GM19351 (cell line): ENCODE data around the gene GRID1.

Source experiments
- ATAC-seq: cut with Tn5 transposase; IDR thresholded peaks from one replicate; pipeline ENCODE4 v1.9.1; 2021; ENCODE audit warnings: mild to moderate bottlenecking, moderate library complexity; ENCODE audit not compliant: unreplicated experiment

GRID1 gene

GRCh38 chr10:86295791-86296190, 70.8 kb downstream of the GRID1 start:
- no peak for ATAC-seq

GRCh38 chr10:86295351-86295750, 71.2 kb downstream of the GRID1 start:
- ATAC-seq: no peak

DNA sequence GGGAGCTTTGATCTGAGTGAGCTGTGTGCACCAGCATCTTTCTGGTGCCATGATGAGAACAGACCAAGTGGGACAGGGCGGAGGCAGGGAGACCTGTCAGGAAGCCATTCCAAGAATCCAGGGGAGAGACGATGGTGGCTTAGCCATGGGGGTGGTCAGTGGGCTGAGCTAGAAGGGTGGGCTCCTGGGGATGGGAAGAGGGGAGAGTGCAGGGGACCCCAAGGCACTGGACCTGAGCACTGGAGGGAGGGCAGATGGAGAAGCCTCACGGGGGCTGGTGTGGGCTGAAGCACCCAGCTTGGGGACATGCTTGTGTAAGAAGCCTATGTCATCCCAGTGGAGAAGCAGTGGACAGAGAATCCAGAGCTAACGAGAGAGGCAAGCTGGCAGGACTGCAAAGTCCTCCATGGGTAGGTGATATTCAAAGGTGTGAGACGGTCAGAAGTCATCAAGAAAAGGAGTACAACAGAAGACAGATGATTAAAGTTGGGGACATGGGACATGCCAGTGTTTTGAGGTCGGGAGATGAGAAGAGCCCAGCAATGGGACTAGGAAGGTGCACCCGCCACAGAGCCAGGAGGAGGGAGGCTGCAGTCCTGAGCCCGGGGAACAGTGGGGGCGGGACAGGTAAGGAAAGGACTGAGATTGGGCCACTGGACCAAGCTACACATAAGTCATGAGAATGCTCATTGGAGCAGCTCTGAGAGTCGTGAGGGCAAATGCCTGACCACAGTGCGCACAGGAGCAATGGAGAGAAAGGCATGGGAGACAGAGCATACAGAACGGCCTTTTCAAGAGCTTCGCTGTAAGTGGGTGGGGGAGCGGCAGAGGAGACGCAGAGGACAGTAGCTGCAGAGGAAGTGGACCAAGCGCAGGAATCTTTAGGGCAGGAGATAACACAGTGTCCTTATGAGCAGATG, 72.0 kb downstream of the GRID1 start:
- ATAC-seq: no peak

DNA sequence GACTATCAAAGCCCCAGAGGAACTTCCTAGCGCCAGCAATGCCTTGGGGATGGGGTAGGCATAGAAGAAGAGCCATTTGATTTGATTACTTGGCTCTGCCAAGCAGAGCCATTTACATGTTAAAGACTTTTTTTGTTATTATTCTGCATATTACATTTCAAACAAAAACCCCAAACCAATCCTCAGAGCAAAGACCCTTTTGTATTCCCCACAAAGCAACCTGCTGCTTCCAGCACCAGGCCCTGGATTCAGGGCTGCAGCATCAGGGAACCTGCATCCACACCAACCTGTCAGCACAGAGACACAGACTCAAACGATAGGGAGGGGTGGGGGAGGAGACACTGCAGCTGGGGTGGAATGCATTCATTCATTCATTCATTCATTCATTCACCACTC, 73.2 kb downstream of the GRID1 start:
- no peak for ATAC-seq

- no peak for ATAC-seq
These were observed 73.9 kb downstream of the GRID1 start for GRCh38 chr10:86292462-86293395.

DNA sequence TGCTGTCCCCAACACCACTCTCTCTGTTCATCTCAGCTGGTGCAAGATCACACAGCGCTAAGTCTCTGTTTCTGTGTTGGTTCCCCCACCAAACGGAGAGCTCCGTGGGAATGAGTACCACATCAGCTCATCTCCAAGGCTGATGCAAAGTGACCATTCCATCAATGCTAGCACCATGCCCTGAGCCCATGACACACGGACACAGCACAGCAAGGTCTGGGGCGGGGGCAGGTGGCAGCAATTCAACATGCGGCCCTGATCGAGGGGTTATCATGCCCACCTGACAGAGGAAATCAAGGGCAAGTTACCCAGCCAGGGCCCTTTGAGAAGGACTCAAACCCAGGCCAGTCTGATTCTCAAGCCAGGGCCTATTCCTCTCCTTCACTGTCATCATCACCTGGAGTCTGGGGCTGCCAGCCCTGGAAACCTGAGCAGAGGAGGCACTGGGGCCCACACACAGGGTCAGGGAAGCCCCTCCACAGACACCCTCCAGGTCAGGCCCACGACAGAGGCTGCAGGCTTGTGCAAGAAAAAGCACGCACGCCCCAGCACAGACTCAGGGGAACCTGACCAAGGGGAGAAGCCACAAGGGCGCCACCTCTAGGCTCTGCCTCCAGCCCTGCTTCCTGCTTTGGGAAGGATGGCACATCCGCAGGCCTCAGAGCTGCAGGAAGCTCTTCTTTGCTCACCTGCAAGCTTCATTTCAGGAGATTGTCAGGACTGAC, 74.8 kb downstream of the GRID1 start:
- no peak for ATAC-seq

GRCh38 chr10:86290933-86291615, 75.5 kb downstream of the GRID1 start:
- ATAC-seq: no peak

DNA sequence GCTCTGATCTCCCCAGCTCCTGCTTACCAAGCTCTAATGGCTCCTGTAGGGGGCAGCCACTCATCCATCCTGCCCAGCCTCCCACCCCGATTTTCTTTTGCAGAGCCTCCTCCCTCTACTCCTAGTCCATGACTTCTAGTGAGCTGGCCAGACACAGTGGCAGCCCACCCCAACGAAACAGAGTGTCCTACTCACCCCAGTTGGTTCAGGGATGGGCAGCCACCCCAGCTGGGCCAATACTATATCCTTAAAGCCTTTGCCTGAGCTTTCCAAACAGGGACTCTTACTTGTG, 77.1 kb downstream of the GRID1 start:
- ATAC-seq: no peak

DNA sequence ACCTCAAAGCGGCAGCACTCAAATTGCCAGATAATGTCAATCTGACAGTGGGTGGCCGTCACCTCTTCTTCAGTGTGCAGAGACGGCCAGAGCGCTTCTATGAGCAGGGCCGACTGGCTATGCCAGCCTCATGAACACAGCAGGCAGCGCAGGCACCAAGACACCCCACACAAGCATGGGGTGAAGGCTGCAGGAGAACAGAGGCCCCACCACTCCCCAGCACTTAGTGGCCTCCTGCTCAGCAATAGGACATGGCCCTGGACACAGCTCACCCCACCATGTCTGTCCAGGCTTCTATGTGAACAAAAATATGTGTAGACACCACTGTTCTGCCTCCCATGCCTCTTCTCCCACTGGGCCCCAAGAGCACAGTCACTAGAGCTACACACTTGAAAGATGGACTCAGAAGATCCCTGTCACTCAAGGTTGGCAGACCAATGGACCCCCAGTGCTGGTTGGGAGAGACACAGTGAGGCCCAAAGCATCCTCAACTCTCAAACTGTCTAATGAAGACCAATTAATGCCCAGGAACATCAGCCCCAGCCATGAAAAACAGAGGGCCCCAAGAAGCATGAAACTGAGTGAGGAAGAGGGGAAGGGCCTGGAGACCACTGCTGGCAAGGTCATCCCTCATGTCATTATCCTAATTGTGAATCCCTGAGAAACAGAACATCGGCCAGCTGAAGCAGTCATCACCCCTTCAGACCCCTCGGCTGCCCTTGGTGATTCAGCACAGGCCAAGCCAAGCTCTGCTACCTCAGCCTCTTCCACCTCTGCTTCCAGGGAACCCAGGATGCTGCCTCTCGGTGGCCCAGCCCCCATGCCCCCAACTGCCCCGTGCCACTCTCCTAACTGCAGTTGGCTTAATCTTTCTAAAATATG, 77.7 kb downstream of the GRID1 start:
- no peak for ATAC-seq

DNA sequence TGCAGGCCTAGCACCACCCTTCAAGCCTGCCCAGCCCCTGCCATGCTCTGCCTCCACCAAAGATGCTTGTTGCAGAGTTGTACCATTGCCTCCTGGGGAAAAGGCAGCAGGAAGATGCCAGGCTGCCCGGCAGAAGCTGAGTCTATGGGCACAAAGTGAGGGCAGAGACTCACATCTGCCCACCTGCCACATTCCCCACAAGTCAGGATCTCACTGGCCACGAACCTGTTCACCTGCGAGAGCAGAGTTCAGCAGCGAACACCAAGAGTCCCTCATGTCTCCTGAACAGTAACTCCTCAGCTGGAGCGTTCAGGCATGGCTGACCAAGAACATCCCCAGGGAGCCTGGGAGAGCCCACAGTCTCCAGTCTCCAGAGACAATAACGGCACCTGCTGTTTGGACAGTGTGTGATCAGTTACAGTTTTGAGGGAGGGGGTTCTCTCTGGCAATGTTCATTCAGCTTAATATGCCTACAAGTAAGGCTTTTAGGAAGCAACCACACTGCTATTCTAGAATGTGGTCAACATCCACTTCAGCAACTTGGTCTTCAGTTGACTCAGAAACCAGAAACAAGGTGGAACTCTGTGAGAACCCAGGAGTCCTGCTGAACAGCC, 78.5 kb downstream of the GRID1 start:
- no peak for ATAC-seq

DNA sequence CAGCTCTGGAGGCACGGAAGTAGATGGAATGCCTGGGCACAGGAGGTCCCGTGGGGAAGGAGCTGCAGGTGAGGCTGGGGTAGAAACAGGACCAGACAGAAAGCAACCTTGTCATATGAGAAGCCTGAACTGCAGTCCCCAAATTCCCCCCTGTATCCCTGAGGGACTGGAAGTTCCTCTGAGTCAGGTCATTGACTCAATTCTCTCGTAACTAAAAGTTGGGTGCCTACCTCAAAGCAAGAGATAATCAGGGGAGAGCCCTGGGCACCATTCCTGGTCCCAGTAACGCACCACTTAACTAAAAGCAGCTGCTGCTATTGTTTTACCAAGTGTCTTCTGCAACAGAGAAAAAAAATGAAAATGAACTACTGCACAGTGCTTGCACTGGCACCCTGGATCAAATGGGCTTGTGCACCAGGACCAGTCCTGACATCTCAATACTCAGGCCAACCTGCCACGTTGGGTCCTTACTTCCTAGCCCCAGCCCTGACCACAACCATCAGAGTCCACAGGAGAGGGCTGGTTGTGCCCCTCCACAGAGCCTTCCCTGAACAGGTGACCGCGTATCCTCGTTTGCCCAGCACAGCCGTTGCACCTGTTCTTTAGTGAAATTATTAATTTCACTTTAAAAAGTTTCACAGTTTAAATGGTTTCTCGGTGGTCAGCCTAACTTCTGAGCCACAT, 79.3 kb downstream of the GRID1 start:
- no peak for ATAC-seq

DNA sequence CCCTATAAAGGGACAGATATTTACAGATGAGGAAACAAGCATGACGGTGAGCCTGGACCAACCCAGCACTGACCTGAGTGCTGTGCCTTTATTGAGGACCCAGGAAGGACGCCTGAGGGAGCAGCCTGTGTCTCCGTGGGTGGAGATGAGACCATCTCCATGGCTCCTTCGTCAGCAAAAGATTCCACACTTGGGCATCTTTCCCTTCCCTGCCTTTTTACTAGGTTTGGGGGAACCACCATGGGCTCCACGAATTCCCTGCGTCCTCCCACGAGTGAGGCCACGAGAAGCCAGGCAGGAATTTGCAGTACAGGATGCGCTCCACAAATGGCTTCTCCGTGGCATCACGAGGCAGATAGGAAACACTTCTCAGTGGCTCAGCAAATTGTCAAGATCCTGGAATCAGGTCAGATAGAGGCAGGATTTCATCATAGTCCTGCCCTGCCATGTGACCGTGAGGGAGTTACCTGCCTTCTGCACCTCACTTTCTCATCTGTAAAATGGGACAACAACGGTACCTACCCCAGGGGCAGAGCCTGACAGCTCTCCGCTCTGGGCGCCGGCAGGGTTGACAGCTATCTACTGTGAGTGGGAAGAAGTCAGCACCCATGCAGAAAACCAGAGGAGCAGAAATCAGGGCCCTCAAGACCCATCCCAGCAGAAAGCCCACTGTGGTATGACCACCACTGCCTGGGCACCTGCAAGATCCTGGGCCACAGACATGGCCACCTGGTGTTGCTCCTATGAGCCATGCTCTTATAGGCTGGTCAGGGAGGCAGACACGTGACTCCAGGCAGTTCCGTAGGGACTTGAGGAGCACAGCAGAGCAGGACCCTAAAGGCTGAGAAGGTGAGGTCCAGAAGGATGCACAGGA, 80.1 kb downstream of the GRID1 start:
- ATAC-seq: no peak

- no peak for ATAC-seq
These were observed 81.3 kb downstream of the GRID1 start for GRCh38 chr10:86285136-86285790.

GRCh38 chr10:86284355-86285105, 82.1 kb downstream of the GRID1 start:
- no peak for ATAC-seq

GRCh38 chr10:86283466-86284287, 82.9 kb downstream of the GRID1 start:
- ATAC-seq: no peak
